ENCODE measurements around the gene LMF1.

DNA sequence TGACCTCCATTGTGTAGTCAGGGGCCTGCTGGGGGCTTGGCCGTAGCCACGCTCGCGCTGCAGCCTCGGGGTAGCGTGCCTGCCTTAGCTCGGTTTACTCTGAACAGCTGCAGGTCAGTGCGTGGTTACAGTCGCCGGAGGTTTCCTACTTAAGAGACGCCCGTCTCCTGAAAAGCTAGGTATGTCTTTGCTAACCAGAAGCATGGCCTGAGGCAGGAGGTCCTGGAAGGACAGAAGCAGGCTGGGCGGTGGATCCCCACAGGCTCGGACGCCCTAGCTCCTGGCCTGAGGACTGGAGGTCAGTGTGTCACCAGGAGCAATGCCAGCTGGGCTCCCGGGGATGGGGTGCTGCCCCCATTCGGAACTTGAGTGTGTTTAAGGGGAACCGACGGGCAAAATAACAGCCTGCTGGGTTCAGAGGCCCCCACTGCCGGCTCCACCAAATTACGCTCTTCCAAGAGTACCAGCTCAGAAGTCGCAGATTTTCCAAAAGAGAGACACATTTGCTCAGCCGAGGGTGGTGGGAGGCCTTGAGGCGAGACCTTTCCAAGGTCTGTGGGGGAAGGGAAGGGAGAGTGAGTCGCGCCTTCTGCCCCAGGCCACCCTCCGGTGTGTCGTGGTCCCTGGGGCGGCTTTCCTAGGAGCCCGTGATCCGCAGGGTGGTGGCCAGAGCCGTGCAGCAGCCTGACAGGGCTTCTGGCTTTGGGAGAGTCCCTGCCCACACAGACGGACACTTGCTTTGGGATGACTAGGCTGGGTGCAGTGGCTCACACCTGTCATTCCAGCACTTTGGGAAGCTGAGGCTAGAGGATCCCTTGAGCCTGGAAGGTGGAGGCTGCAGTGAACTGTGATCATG lies 166.4 kb downstream of the LMF1 start:
- no peak for TF ChIP-seq ZNF549 (CRISPR knock-in tag; IDR thresholded peaks at IDR 0.05)
- no peak for TF ChIP-seq RAD21 (CRISPR knock-in tag; IDR thresholded peaks at IDR 0.05)
- TF ChIP-seq BCL6 (CRISPR knock-in tag; IDR thresholded peaks at IDR 0.05), result no peak
- no peak for TF ChIP-seq RAD51 (IDR thresholded peaks at IDR 0.05; ENCODE audit: borderline replicate concordance)

Measured in HepG2 (cell line).